ENCODE measurements around the gene ANKRD33B.

GRCh38 chr5:10619649-10620048 lies 55.8 kb downstream of the ANKRD33B start:
- TF ChIP-seq POLR2A (IDR thresholded peaks at IDR 0.05) (no peak), CTCF (IDR thresholded peaks at IDR 0.05) (no peak), POLR2AphosphoS5 (IDR thresholded peaks at IDR 0.05) (no peak), EP300 (IDR thresholded peaks at IDR 0.05) (no peak)
